ENCODE results near the gene WBP11.

Gene WBP11

GRCh38 chr12:14782756-14783155, 20.5 kb downstream of the WBP11 start:
- Histone ChIP-seq H3K4me3 (ENCODE audit: insufficient read depth, low read length, poor library complexity, severe bottlenecking) (no peak overlapping the region), H3K79me2 (ENCODE audit: insufficient read depth, low read length) (no peaks in the 10 kb centered on the region), H3K27ac (ENCODE audit: low read depth, low read length) (no peak overlapping the region), H3K4me2 (ENCODE audit: low read depth, low read length, poor library complexity, severe bottlenecking) (no peak overlapping the region), H2AFZ (ENCODE audit: low read depth, low read length, severe bottlenecking) (no peak overlapping the region), H3K9me2 (replicated peaks; ENCODE audit: insufficient read depth, low read length) (no peaks in the 10 kb centered on the region), H3K36me3 (ENCODE audit: low read length) (peaks cover 24% of the 10 kb centered on the region), H4K20me1 (ENCODE audit: low read depth, low read length) (no peaks in the 10 kb centered on the region), H3K27me3 (ENCODE audit: low read length) (no peaks in the 10 kb centered on the region), H3K9ac (ENCODE audit: low read length) (no peak overlapping the region), H3K9me3 (ENCODE audit: insufficient read depth, low read length) (no peaks in the 10 kb centered on the region), H3F3A (ENCODE audit: insufficient read depth) (peaks cover 9% of the 10 kb centered on the region; the same call in 1 of the 2 replicates)
- no peak for TF ChIP-seq EZH2phosphoT487 (conservative IDR thresholded peaks at IDR 0.05; ENCODE audit: low read length)
- no peak for TF ChIP-seq CTCF (IDR thresholded peaks at IDR 0.05; ENCODE audit: insufficient read depth, low read length, poor library complexity, severe bottlenecking)

GRCh38 chr12:14781563-14781962, 21.7 kb downstream of the WBP11 start:
- H4K20me1 ChIP-seq (ENCODE audit: low read depth, low read length), result no peaks in the 10 kb centered on the region
- no peaks in the 10 kb centered on the region for H3K9me2 ChIP-seq (replicated peaks; ENCODE audit: insufficient read depth, low read length)
- H3K9ac ChIP-seq (ENCODE audit: low read length), result no peak overlapping the region
- TF ChIP-seq CTCF (IDR thresholded peaks at IDR 0.05; ENCODE audit: insufficient read depth, low read length, poor library complexity, severe bottlenecking), result no peak
- no peak for TF ChIP-seq EZH2phosphoT487 (conservative IDR thresholded peaks at IDR 0.05; ENCODE audit: low read length)
- H3K4me2 ChIP-seq (ENCODE audit: low read depth, low read length, poor library complexity, severe bottlenecking), result no peak overlapping the region
- no peak overlapping the region for H2AFZ ChIP-seq (ENCODE audit: low read depth, low read length, severe bottlenecking)
- H3K9me3 ChIP-seq (ENCODE audit: insufficient read depth, low read length), result no peaks in the 10 kb centered on the region
- H3K27ac ChIP-seq (ENCODE audit: low read depth, low read length), result no peak overlapping the region
- no peaks in the 10 kb centered on the region for H3K79me2 ChIP-seq (ENCODE audit: insufficient read depth, low read length)
- H3K4me3 ChIP-seq (ENCODE audit: insufficient read depth, low read length, poor library complexity, severe bottlenecking), result no peak overlapping the region
- peaks cover 16% of the 10 kb centered on the region for H3K36me3 ChIP-seq (ENCODE audit: low read length)
- H3F3A ChIP-seq (ENCODE audit: insufficient read depth), result peaks cover 9% of the 10 kb centered on the region; the same call in 1 of the 2 replicates
- H3K27me3 ChIP-seq (ENCODE audit: low read length), result no peaks in the 10 kb centered on the region

- Histone ChIP-seq H3K4me2 (ENCODE audit: low read depth, low read length, poor library complexity, severe bottlenecking) (no peak overlapping the region), H3K9me2 (replicated peaks; ENCODE audit: insufficient read depth, low read length) (no peaks in the 10 kb centered on the region), H3K9ac (ENCODE audit: low read length) (no peak overlapping the region), H3K36me3 (ENCODE audit: low read length) (peaks cover 9% of the 10 kb centered on the region), H3K79me2 (ENCODE audit: insufficient read depth, low read length) (no peaks in the 10 kb centered on the region), H3F3A (ENCODE audit: insufficient read depth) (peaks cover 9% of the 10 kb centered on the region; the same call in 1 of the 2 replicates), H3K9me3 (ENCODE audit: insufficient read depth, low read length) (no peaks in the 10 kb centered on the region), H3K27me3 (ENCODE audit: low read length) (no peaks in the 10 kb centered on the region), H3K4me3 (ENCODE audit: insufficient read depth, low read length, poor library complexity, severe bottlenecking) (no peak overlapping the region), H3K27ac (ENCODE audit: low read depth, low read length) (no peak overlapping the region), H4K20me1 (ENCODE audit: low read depth, low read length) (no peaks in the 10 kb centered on the region), H2AFZ (ENCODE audit: low read depth, low read length, severe bottlenecking) (no peak overlapping the region)
- no peak for TF ChIP-seq EZH2phosphoT487 (conservative IDR thresholded peaks at IDR 0.05; ENCODE audit: low read length)
- no peak for TF ChIP-seq CTCF (IDR thresholded peaks at IDR 0.05; ENCODE audit: insufficient read depth, low read length, poor library complexity, severe bottlenecking)
Observed at GRCh38 chr12:14780859-14781258, 22.4 kb downstream of the WBP11 start.
